Measurements from ENCODE around the gene ZNF808.
"Not testable (repeated sequence)": the region's sequence is repeated elsewhere in the genome, so short reads cannot be mapped to it uniquely, and the experiment has no call there.

The ZNF808 gene

GRCh38 chr19:52601025-52601973 lies 73.8 kb downstream of the ZNF808 start:
- DNase-seq = peak; percentile 66 to 79

GRCh38 chr19:52601974-52602366 lies 74.5 kb downstream of the ZNF808 start:
- not testable (repeated sequence) for DNase-seq

DNA sequence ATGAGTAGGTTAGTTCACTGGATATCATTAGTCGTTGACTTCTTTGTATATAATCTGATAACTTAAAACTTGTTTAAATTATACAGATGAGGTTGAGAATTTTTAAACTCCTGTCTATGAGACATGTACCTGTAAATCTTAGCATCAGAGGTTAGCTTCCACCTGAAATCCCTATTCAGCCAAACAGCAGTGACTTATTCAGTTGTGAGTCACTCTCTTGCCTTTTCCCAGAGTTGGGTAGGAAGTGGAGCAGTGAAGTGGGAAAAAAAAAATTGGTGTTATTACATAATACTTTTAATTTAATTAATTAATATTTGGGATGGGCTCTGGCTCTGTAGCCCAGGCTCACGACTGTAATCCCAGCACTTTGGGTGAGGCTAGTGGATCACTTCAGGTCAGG lies 75.5 kb downstream of the ZNF808 start:
- no peak for DNase-seq

DNA sequence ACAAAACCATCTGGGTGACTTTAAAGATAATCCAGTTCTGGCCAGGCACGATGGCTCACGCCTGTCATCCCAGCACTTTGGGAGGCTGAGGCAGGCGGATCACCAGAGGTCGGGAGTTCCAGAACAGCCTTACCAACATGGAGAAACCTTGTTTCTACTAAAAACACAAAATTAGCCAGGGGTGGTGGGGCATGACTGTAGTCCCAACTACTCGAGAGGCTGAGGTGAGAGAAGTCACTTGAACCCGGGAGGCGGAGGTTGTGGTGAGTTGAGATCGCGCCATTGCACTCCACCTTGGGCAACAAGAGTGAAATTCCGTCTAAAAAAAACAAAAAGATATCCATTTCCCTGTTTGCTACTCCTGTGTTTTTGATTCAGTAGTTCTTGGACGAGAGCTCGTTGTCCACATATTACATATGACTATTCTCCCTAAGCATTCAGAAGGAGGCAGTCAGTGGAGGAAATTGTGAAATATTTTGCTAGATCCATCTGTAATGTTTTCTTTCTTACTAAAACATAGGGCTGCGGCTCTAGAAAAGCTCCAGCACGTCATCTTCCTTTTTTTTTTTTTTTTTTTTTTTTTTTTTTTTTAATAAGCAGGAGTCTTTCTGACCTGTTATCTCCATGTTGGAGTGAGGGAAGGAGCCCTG lies 76.2 kb downstream of the ZNF808 start:
- DNase-seq = no peak

Measured in NCI-H524 (cell line).